Measurements from ENCODE around the gene SCNN1B.

- no peak for TF ChIP-seq EZH2phosphoT487 (conservative IDR thresholded peaks at IDR 0.05; ENCODE audit: low read length)
- TF ChIP-seq CTCF (IDR thresholded peaks at IDR 0.05; ENCODE audit: insufficient read depth, low read length, poor library complexity, severe bottlenecking): no peak
Measured at GRCh38 chr16:23408823-23409298, 106.8 kb downstream of the SCNN1B start.
